ENCODE measurements around the gene SEZ6L.

Gene SEZ6L

GRCh38 chr22:26285632-26286031 lies 116.4 kb downstream of the SEZ6L start:
- no peak for TF ChIP-seq CTCF (IDR thresholded peaks at IDR 0.05)
- H3K4me1 ChIP-seq (ENCODE audit: control insufficient read depth in 1 of 2, insufficient read depth in 1 of 2, low read depth in 1 of 2, low read length in 1 of 2), result no peaks in the 10 kb centered on the region
- peaks cover 5% of the 10 kb centered on the region for H3K27me3 ChIP-seq
- H3K4me3 ChIP-seq (ENCODE audit: low read depth in 1 of 2, low read length in 1 of 2), result no peak overlapping the region
- H3K27ac ChIP-seq, result no peak overlapping the region
- H3K9me3 ChIP-seq, result no peaks in the 10 kb centered on the region
- no peaks in the 10 kb centered on the region for H3K36me3 ChIP-seq

- Histone ChIP-seq H3K9me3 (no peaks in the 10 kb centered on the region), H3K27ac (no peak overlapping the region), H3K4me3 (ENCODE audit: low read depth in 1 of 2, low read length in 1 of 2) (no peak overlapping the region), H3K4me1 (ENCODE audit: control insufficient read depth in 1 of 2, insufficient read depth in 1 of 2, low read depth in 1 of 2, low read length in 1 of 2) (no peaks in the 10 kb centered on the region), H3K27me3 (peaks cover 5% of the 10 kb centered on the region), H3K36me3 (no peaks in the 10 kb centered on the region)
- TF ChIP-seq CTCF (IDR thresholded peaks at IDR 0.05), result no peak
These were observed 117.0 kb downstream of the SEZ6L start for GRCh38 chr22:26286091-26286820.

DNA sequence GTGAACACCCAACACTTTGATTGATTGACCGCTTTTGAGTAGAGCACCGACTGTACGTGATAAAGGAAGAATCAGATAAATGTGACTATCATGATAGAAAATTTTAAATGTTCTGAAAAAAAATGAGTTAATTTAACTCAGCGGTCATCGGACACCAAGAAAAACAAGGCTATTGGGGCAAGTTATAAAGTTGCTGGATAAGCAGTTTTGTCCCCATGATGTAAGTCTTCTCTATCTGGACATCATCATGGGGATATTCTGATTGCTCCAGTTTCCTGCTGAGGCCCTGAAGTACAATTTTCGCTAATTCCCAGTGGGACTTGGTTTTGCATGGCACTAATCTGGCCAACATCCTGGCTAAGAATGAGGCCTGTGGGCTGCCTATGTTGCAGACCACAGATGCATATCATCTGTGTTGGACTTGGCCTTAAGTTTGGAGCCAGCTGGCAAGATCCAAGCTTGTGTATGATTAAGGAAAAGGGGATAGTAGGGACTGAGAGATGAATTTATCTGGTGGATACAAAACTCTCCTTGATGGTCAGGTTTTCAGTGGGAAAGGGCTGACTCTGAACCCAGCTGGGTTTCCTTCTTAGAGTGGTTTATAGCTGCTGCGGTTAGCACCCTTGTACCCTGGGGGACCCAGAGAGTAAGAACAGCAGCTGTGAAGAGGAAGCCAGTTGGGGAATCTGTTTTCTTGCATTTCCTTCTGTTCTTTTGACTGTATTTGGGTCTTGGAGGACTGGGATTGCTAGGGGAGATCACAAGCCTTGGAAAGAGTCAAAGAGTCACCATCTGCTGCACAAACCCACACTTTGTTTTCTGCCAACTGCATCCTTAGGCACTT lies 118.3 kb downstream of the SEZ6L start:
- Histone ChIP-seq H3K36me3 (no peaks in the 10 kb centered on the region), H3K4me3 (ENCODE audit: low read depth in 1 of 2, low read length in 1 of 2) (no peak overlapping the region), H3K4me1 (ENCODE audit: control insufficient read depth in 1 of 2, insufficient read depth in 1 of 2, low read depth in 1 of 2, low read length in 1 of 2) (no peaks in the 10 kb centered on the region), H3K9me3 (no peaks in the 10 kb centered on the region), H3K27ac (no peak overlapping the region), H3K27me3 (peaks cover 5% of the 10 kb centered on the region)
- no peak for TF ChIP-seq CTCF (IDR thresholded peaks at IDR 0.05)

DNA sequence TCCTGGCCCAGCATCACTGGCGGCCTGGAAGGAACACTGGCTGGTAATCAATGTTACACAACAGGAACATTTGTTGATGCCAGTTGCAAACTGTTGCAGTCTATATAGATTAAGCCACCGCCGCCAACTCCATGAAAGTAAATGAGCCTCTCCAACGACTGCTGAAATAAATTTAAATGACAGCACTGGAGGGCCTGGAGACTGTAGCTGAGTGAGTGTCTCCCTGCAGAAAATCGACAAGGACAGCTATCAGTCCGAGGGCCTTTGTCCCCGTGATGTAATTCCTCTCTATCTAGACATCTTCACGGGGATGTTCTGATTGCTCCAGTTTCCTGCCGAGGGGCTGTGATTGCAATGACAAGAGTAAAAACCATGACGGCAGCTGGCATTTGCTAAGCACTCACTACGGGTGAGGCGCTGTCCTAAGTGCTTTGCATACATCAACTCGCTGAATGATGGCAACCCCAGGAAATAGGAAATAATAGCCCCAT lies 120.4 kb downstream of the SEZ6L start:
- H3K9me3 ChIP-seq, result no peaks in the 10 kb centered on the region
- no peak overlapping the region for H3K27ac ChIP-seq
- H3K27me3 ChIP-seq, result peaks cover 5% of the 10 kb centered on the region
- H3K4me1 ChIP-seq (ENCODE audit: control insufficient read depth in 1 of 2, insufficient read depth in 1 of 2, low read depth in 1 of 2, low read length in 1 of 2), result no peaks in the 10 kb centered on the region
- no peaks in the 10 kb centered on the region for H3K36me3 ChIP-seq
- TF ChIP-seq CTCF (IDR thresholded peaks at IDR 0.05), result no peak
- no peak overlapping the region for H3K4me3 ChIP-seq (ENCODE audit: low read depth in 1 of 2, low read length in 1 of 2)

DNA sequence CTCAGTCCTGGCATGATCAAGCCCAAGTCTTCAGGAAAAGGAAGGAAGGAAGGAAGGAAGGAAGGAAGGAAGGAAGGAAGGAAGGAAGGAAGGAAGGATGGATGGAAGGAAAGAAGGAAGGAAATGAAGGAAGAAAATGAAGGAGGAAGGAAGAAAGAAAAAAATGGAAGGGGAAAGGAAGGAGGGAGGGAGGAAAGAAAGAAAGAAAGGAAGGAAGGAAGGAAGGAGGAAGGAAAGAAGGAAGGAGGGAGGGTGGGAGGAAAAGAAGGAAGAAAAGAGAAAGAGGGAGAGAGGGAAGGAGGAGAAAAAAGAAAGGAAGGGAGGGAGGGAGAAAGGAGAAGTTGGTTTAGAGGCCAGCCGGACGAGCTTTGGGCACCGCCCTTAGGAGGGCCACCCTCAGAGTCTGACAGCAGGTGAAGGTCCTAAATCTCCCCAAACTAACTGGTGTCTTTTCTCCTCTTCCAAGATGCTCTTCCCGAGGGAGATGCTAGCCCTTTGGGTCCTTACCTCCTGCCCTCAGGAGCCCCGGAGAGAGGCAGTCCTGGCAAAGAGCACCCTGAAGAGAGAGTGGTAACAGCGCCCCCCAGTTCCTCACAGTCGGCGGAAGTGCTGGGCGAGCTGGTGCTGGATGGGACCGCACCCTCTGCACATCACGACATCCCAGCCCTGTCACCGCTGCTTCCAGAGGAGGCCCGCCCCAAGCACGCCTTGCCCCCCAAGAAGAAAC lies 122.8 kb downstream of the SEZ6L start:
- TF ChIP-seq CTCF (IDR thresholded peaks at IDR 0.05), result no peak
- H3K27me3 ChIP-seq, result peaks cover 5% of the 10 kb centered on the region
- no peak overlapping the region for H3K27ac ChIP-seq
- H3K9me3 ChIP-seq, result no peaks in the 10 kb centered on the region
- H3K4me1 ChIP-seq (ENCODE audit: control insufficient read depth in 1 of 2, insufficient read depth in 1 of 2, low read depth in 1 of 2, low read length in 1 of 2), result no peaks in the 10 kb centered on the region
- no peaks in the 10 kb centered on the region for H3K36me3 ChIP-seq
- no peak overlapping the region for H3K4me3 ChIP-seq (ENCODE audit: low read depth in 1 of 2, low read length in 1 of 2)

Measured in neutrophil (primary cell).